ENCODE results near the gene SAP30L. TPM values are rescaled to one million over a fixed set of nuclear protein-coding genes. Genes with fewer than 3 reads are reported as not detected.

SAP30L gene
- total and polyA plus RNA-seq, 7 experiments from 2014 or later = 18.1 to 45.7 (median 34.7) TPM

- no peaks in the 10 kb centered on the region for H3K36me3 ChIP-seq (ENCODE audit: control insufficient read depth in 2 of 3, insufficient read depth in 3 of 3, low read length in 3 of 3)
- no peak overlapping the region for H3K27ac ChIP-seq (ENCODE audit: low read depth, low read length)
- no peak overlapping the region for H3K4me3 ChIP-seq (ENCODE audit: low read length)
- ChIA-PET POLR2A (interaction anchor here (0.6 kb wide), 1 partner anchor 13 kb away, joined by 3 read pairs; no protein-coding TSS in a partner anchor), CTCF (no interaction called here)
- peaks cover 0 to 5% (median 0%) of the 10 kb centered on the region in 7 donors for H3K4me1 Mint-ChIP-seq
- no peaks in the 10 kb centered on the region for H3K9me3 Mint-ChIP-seq
- no peak overlapping the region for H3K4me3 Mint-ChIP-seq
- intact Hi-C loops (cut with micrococcal nuclease) = loop anchor here in 1 of 2 donors (5.0 kb wide), 2 partner anchors 393 to 493 kb away; no protein-coding TSS in a partner anchor
- peak; percentile 39 for ATAC-seq
- peaks cover 5 to 35% (median 14%) of the 10 kb centered on the region in 5 donors for H3K27me3 Mint-ChIP-seq
- H3K4me1 ChIP-seq (ENCODE audit: control insufficient read depth in 2 of 2, insufficient read depth in 2 of 2, low read length in 2 of 2) = no peaks in the 10 kb centered on the region
- no peak overlapping the region for H3K27ac Mint-ChIP-seq
- H3K27me3 ChIP-seq (ENCODE audit: control insufficient read depth in 2 of 2, insufficient read depth in 2 of 2, low read length in 2 of 2) = no peaks in the 10 kb centered on the region
- peaks cover 0 to 16% (median 0%) of the 10 kb centered on the region in 5 donors for H3K36me3 Mint-ChIP-seq
- H3K9me3 ChIP-seq (ENCODE audit: control insufficient read depth in 2 of 3, low read length in 3 of 3) = no peaks in the 10 kb centered on the region
- no peak for DNase-seq
Observed at GRCh38 chr5:154465169-154465568, 19.4 kb downstream of the SAP30L start.

GRCh38 chr5:154466147-154466546 lies 20.4 kb downstream of the SAP30L start:
- H3K9me3 Mint-ChIP-seq = no peaks in the 10 kb centered on the region
- intact Hi-C loops (cut with micrococcal nuclease) = loop anchor here (2.0 to 5.0 kb wide), 3 partner anchors 393 to 494 kb away; no protein-coding TSS in a partner anchor
- no peak overlapping the region for H3K4me3 Mint-ChIP-seq
- Histone ChIP-seq H3K27ac (ENCODE audit: low read depth, low read length) (no peak overlapping the region), H3K36me3 (ENCODE audit: control insufficient read depth in 2 of 3, insufficient read depth in 3 of 3, low read length in 3 of 3) (no peaks in the 10 kb centered on the region), H3K4me3 (ENCODE audit: low read length) (no peak overlapping the region), H3K9me3 (ENCODE audit: control insufficient read depth in 2 of 3, low read length in 3 of 3) (no peaks in the 10 kb centered on the region), H3K27me3 (ENCODE audit: control insufficient read depth in 2 of 2, insufficient read depth in 2 of 2, low read length in 2 of 2) (peaks cover 0 to under 1% of the 10 kb centered on the region in 2 donors), H3K4me1 (ENCODE audit: control insufficient read depth in 2 of 2, insufficient read depth in 2 of 2, low read length in 2 of 2) (peaks cover 0 to 2% of the 10 kb centered on the region in 2 donors)
- DNase-seq (no peak), ATAC-seq (no peak)
- no peak overlapping the region for H3K27ac Mint-ChIP-seq
- POLR2A ChIA-PET = no interaction called here
- peaks cover 0 to 7% (median 0%) of the 10 kb centered on the region in 5 donors for H3K36me3 Mint-ChIP-seq
- CTCF ChIA-PET = interaction anchor here (1.1 to 1.4 kb wide), 3 partner anchors 8 to 174 kb away, joined by 3 to 4 read pairs (median 3); no protein-coding TSS in a partner anchor
- H3K4me1 Mint-ChIP-seq = peaks cover 0 to 9% (median 0%) of the 10 kb centered on the region in 7 donors
- peaks cover 14 to 45% (median 24%) of the 10 kb centered on the region in 5 donors for H3K27me3 Mint-ChIP-seq

GRCh38 chr5:154466671-154467070 lies 20.9 kb downstream of the SAP30L start:
- CTCF ChIA-PET = interaction anchor here (0.6 to 1.4 kb wide), 5 partner anchors 8 to 436 kb away, joined by 3 to 4 read pairs (median 3); no protein-coding TSS in a partner anchor
- no peak for DNase-seq
- Mint-ChIP-seq H3K36me3 (peaks cover 0 to 5% (median 0%) of the 10 kb centered on the region in 5 donors), H3K27me3 (peaks cover 20 to 50% (median 29%) of the 10 kb centered on the region in 5 donors), H3K9me3 (no peaks in the 10 kb centered on the region), H3K4me1 (peaks cover 0 to 13% (median 0%) of the 10 kb centered on the region in 7 donors), H3K4me3 (no peak overlapping the region), H3K27ac (no peak overlapping the region)
- no peak overlapping the region for H3K4me3 ChIP-seq (ENCODE audit: low read length)
- H3K9me3 ChIP-seq (ENCODE audit: control insufficient read depth in 2 of 3, low read length in 3 of 3) = no peaks in the 10 kb centered on the region
- peaks cover 0 to 5% of the 10 kb centered on the region in 2 donors for H3K4me1 ChIP-seq (ENCODE audit: control insufficient read depth in 2 of 2, insufficient read depth in 2 of 2, low read length in 2 of 2)
- intact Hi-C loops (cut with micrococcal nuclease) = loop anchor here (1.0 to 5.0 kb wide), 6 partner anchors 144 to 494 kb away; no protein-coding TSS in a partner anchor
- no peaks in the 10 kb centered on the region for H3K36me3 ChIP-seq (ENCODE audit: control insufficient read depth in 2 of 3, insufficient read depth in 3 of 3, low read length in 3 of 3)
- POLR2A ChIA-PET = no interaction called here
- H3K27me3 ChIP-seq (ENCODE audit: control insufficient read depth in 2 of 2, insufficient read depth in 2 of 2, low read length in 2 of 2) = peaks cover 0 to 6% of the 10 kb centered on the region in 2 donors
- H3K27ac ChIP-seq (ENCODE audit: low read depth, low read length) = no peak overlapping the region
- ATAC-seq = no peak

GRCh38 chr5:154467655-154468354 lies 22.0 kb downstream of the SAP30L start:
- H3K36me3 ChIP-seq (ENCODE audit: control insufficient read depth in 2 of 3, insufficient read depth in 3 of 3, low read length in 3 of 3) = no peaks in the 10 kb centered on the region
- peak; percentile 20 to 81 (median 57) for DNase-seq
- no peak overlapping the region for H3K27ac ChIP-seq (ENCODE audit: low read depth, low read length)
- H3K9me3 ChIP-seq (ENCODE audit: control insufficient read depth in 2 of 3, low read length in 3 of 3) = no peaks in the 10 kb centered on the region
- H3K4me1 ChIP-seq (ENCODE audit: control insufficient read depth in 2 of 2, insufficient read depth in 2 of 2, low read length in 2 of 2) = peaks cover 0 to 5% of the 10 kb centered on the region in 2 donors
- intact Hi-C loops (cut with micrococcal nuclease) = loop anchor here (1.0 to 5.0 kb wide), 6 partner anchors 142 to 496 kb away; no protein-coding TSS in a partner anchor
- no peak overlapping the region for H3K4me3 Mint-ChIP-seq
- no peaks in the 10 kb centered on the region for H3K9me3 Mint-ChIP-seq
- H3K27me3 Mint-ChIP-seq = peaks cover 30 to 60% (median 40%) of the 10 kb centered on the region in 5 donors
- H3K27me3 ChIP-seq (ENCODE audit: control insufficient read depth in 2 of 2, insufficient read depth in 2 of 2, low read length in 2 of 2) = peaks cover under 1 to 13% of the 10 kb centered on the region in 2 donors
- peak; percentile 88 for ATAC-seq
- H3K27ac Mint-ChIP-seq = peak overlapping the region in 1 of 9 donors; percentile 12
- ChIA-PET CTCF (interaction anchor here (0.7 to 1.5 kb wide), 7 partner anchors 9 to 471 kb away, joined by 3 to 6 read pairs (median 3); no protein-coding TSS in a partner anchor), POLR2A (no interaction called here)
- H3K4me1 Mint-ChIP-seq = peaks cover 0 to 14% (median 3%) of the 10 kb centered on the region in 7 donors
- H3K4me3 ChIP-seq (ENCODE audit: low read length) = no peak overlapping the region
- H3K36me3 Mint-ChIP-seq = no peaks in the 10 kb centered on the region

- Histone ChIP-seq H3K36me3 (ENCODE audit: control insufficient read depth in 2 of 3, insufficient read depth in 3 of 3, low read length in 3 of 3) (no peaks in the 10 kb centered on the region), H3K27me3 (ENCODE audit: control insufficient read depth in 2 of 2, insufficient read depth in 2 of 2, low read length in 2 of 2) (peaks cover 20 to 23% of the 10 kb centered on the region in 2 donors), H3K27ac (ENCODE audit: low read depth, low read length) (no peak overlapping the region), H3K4me1 (ENCODE audit: control insufficient read depth in 2 of 2, insufficient read depth in 2 of 2, low read length in 2 of 2) (peaks cover 10 to 25% of the 10 kb centered on the region in 2 donors), H3K4me3 (ENCODE audit: low read length) (no peak overlapping the region), H3K9me3 (ENCODE audit: control insufficient read depth in 2 of 3, low read length in 3 of 3) (no peaks in the 10 kb centered on the region)
- ChIA-PET POLR2A (no interaction called here), CTCF (interaction anchor here (0.7 kb wide), 1 partner anchor 9 kb away, joined by 3 read pairs; no protein-coding TSS in a partner anchor)
- ATAC-seq (no peak), DNase-seq (no peak)
- peaks cover 53 to 82% (median 60%) of the 10 kb centered on the region in 5 donors for H3K27me3 Mint-ChIP-seq
- H3K36me3 Mint-ChIP-seq = peaks cover 0 to 6% (median 0%) of the 10 kb centered on the region in 5 donors
- intact Hi-C loops (cut with micrococcal nuclease) = loop anchor here in 1 of 2 donors (10.0 kb wide), 1 partner anchor 1255 kb away; no protein-coding TSS in a partner anchor
- H3K4me3 Mint-ChIP-seq = no peak overlapping the region
- H3K9me3 Mint-ChIP-seq = peaks cover 0 to 1% (median 0%) of the 10 kb centered on the region in 11 donors
- H3K4me1 Mint-ChIP-seq = peaks cover 14 to 35% (median 22%) of the 10 kb centered on the region in 7 donors
- H3K27ac Mint-ChIP-seq = no peak overlapping the region
Observed at GRCh38 chr5:154470137-154470536, 24.3 kb downstream of the SAP30L start.

GRCh38 chr5:154470947-154471870 lies 25.4 kb downstream of the SAP30L start:
- peaks cover 64 to 86% (median 70%) of the 10 kb centered on the region in 5 donors for H3K27me3 Mint-ChIP-seq
- H3K4me3 Mint-ChIP-seq = peak overlapping the region in 3 of 10 donors; percentile 10 to 53 (median 21)
- ChIA-PET CTCF (interaction anchor here (0.7 to 0.8 kb wide), 2 partner anchors 11 to 12 kb away, joined by 3 to 6 read pairs; no protein-coding TSS in a partner anchor), POLR2A (no interaction called here)
- intact Hi-C loops (cut with micrococcal nuclease) = loop anchor here in 1 of 2 donors (10.0 kb wide), 1 partner anchor 1254 kb away; no protein-coding TSS in a partner anchor
- Histone ChIP-seq H3K4me3 (ENCODE audit: low read length) (no peak overlapping the region), H3K4me1 (ENCODE audit: control insufficient read depth in 2 of 2, insufficient read depth in 2 of 2, low read length in 2 of 2) (peaks cover 11 to 35% of the 10 kb centered on the region in 2 donors), H3K27ac (ENCODE audit: low read depth, low read length) (no peak overlapping the region), H3K9me3 (ENCODE audit: control insufficient read depth in 2 of 3, low read length in 3 of 3) (no peaks in the 10 kb centered on the region), H3K27me3 (ENCODE audit: control insufficient read depth in 2 of 2, insufficient read depth in 2 of 2, low read length in 2 of 2) (peaks cover 20 to 31% of the 10 kb centered on the region in 2 donors), H3K36me3 (ENCODE audit: control insufficient read depth in 2 of 3, insufficient read depth in 3 of 3, low read length in 3 of 3) (no peaks in the 10 kb centered on the region)
- peaks cover 0 to 3% (median 0%) of the 10 kb centered on the region in 11 donors for H3K9me3 Mint-ChIP-seq
- ATAC-seq (no peak), DNase-seq (no peak)
- peaks cover 0 to 6% (median 0%) of the 10 kb centered on the region in 5 donors for H3K36me3 Mint-ChIP-seq
- H3K4me1 Mint-ChIP-seq = peaks cover 20 to 44% (median 32%) of the 10 kb centered on the region in 7 donors
- H3K27ac Mint-ChIP-seq = no peak overlapping the region
